PFSK-1 (cell line): ENCODE measurements around the gene EEPD1.

Experiments
- FOXP2 ChIP-seq: optimal IDR thresholded peaks from 2 replicates; pipeline ENCODE3; 2011; ENCODE audit warnings: borderline replicate concordance, control low read depth, inconsistent platforms; ENCODE audit not compliant: insufficient read depth; ENCODE audit errors: extremely low read length, extremely low read depth
- POLR2AphosphoS5 ChIP-seq: IDR thresholded peaks from 2 replicates; pipeline ENCODE4 v1.6.1; 2012; ENCODE audit warnings: low read depth, mild to moderate bottlenecking, control low read depth, low read length, moderate library complexity
- REST ChIP-seq, 2 experiments: IDR thresholded peaks; 2 replicates each; pipeline versions ENCODE4 v1.6.1 to v1.8.0; 2011 to 2012; ENCODE audit warnings: low read depth in 2 of 2, low read length in 2 of 2, control low read depth in 1 of 2, inconsistent platforms in 1 of 2, mild to moderate bottlenecking in 1 of 2, moderate library complexity in 1 of 2; ENCODE audit not compliant: insufficient read depth in 1 of 2
- SIN3A ChIP-seq: IDR thresholded peaks from 2 replicates; pipeline ENCODE4 v1.6.1; 2012; ENCODE audit warnings: mild to moderate bottlenecking, low read length, moderate library complexity, borderline replicate concordance; ENCODE audit not compliant: insufficient read depth
- TAF1 ChIP-seq: IDR thresholded peaks from 2 replicates; pipeline ENCODE4 v1.6.1; 2012; ENCODE audit warnings: low read length, control low read depth, borderline replicate concordance; ENCODE audit not compliant: insufficient read depth

EEPD1 gene

GRCh38 chr7:36214608-36215456, 61.8 kb downstream of the EEPD1 start:
- no peak for TF ChIP-seq FOXP2
- TF ChIP-seq SIN3A, result no peak
- no peak for TF ChIP-seq TAF1
- no peak for TF ChIP-seq REST (IDR thresholded peaks at IDR 0.05; ENCODE audit: insufficient read depth in 1 of 2, low read depth in 2 of 2, low read length in 2 of 2)
- TF ChIP-seq POLR2AphosphoS5, result no peak

GRCh38 chr7:36215457-36215765, 62.4 kb downstream of the EEPD1 start:
- TF ChIP-seq TAF1 (no peak), SIN3A (no peak), FOXP2 (no peak), REST (IDR thresholded peaks at IDR 0.05; ENCODE audit: insufficient read depth in 1 of 2, low read depth in 2 of 2, low read length in 2 of 2) (no peak), POLR2AphosphoS5 (no peak)

- no peak for TF ChIP-seq TAF1
- TF ChIP-seq POLR2AphosphoS5, result no peak
- no peak for TF ChIP-seq REST (IDR thresholded peaks at IDR 0.05; ENCODE audit: insufficient read depth in 1 of 2, low read depth in 2 of 2, low read length in 2 of 2)
- TF ChIP-seq SIN3A, result no peak
- TF ChIP-seq FOXP2, result no peak
These were observed 63.1 kb downstream of the EEPD1 start for GRCh38 chr7:36216063-36216684.

GRCh38 chr7:36217211-36217960, 64.3 kb downstream of the EEPD1 start:
- TF ChIP-seq REST (IDR thresholded peaks at IDR 0.05; ENCODE audit: insufficient read depth in 1 of 2, low read depth in 2 of 2, low read length in 2 of 2) (no peak), POLR2AphosphoS5 (no peak), SIN3A (no peak), TAF1 (no peak), FOXP2 (no peak)
